ENCODE results near the gene PRELID1. TPM values are rescaled to one million over a fixed set of nuclear protein-coding genes. Genes with fewer than 3 reads are reported as not detected.

PRELID1 gene
- total RNA-seq, 2 experiments from 2014 or later, result 33.1 to 35.0 TPM

DNA sequence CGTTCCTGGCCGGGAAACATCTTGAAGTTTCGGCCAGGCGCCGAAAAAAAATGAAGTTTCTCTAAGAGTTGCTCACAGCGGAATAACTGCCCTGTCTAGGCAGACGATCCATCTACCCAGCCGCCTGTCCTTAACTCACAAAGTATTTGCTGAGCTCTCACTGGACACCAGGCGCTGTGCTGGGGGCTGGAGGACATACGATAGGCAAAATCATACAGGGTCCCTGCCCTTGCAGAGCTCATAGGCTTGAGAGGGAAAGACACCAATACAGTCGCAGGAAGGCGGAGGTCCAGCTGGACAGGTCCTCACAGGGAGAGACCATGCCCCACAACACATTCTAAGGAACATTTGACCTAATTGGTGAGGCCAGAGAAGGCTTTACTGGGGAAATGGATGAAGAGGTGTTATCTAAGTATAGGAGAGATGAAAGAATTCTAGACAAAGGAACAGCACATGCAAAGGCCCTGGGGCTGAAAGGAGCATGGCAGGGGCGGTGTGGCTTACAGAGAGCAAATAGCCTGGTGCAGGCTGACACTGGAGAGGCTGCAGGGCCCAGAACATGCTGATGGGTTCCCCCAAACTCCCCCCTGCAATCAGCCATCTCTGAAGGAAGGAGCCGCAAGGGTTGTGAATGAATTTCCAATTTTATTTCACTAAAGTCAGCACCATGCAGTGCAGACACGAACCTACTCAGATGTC lies 10.1 kb downstream of the PRELID1 start:
- Histone ChIP-seq H3K4me1 (ENCODE audit: insufficient read depth, low read length) (peaks cover 51% of the 10 kb centered on the region), H3K4me3 (ENCODE audit: low read length) (no peak overlapping the region), H3K27ac (ENCODE audit: low read depth in 1 of 2, low read length in 2 of 2) (no peak overlapping the region), H3K36me3 (ENCODE audit: insufficient read depth, low read length) (peaks cover 2% of the 10 kb centered on the region), H3K9me3 (ENCODE audit: control insufficient read depth in 1 of 2, insufficient read depth in 1 of 2, low read length in 2 of 2) (no peaks in the 10 kb centered on the region), H3K27me3 (ENCODE audit: control insufficient read depth in 1 of 2, insufficient read depth in 2 of 2, low read length in 2 of 2) (peaks cover 0 to 3% of the 10 kb centered on the region in 2 experiments)
- H3K9me3 Mint-ChIP-seq, result no peaks in the 10 kb centered on the region
- ATAC-seq (ENCODE audit: poor library complexity) (no peak), DNase-seq (no peak)
- no peak overlapping the region for H3K4me3 Mint-ChIP-seq
- CTCF ChIA-PET, result interaction anchor here (1.2 to 1.6 kb wide), 2 partner anchors 76 to 77 kb away, joined by 4 read pairs; no protein-coding TSS in a partner anchor
- intact Hi-C loops (cut with DNase I, micrococcal nuclease), result loop anchor here (5.0 to 10.0 kb wide), 4 partner anchors 44 to 204 kb away; partner anchors contain the start of genes DDX41 (in 1 of the 2) and RGS14 (in 1 of the 2)
- H3K27me3 Mint-ChIP-seq, result peaks cover 6% of the 10 kb centered on the region
- POLR2A ChIA-PET, result interaction anchor here (1.2 to 1.5 kb wide), 2 partner anchors 10 to 89 kb away, joined by 4 read pairs; partner anchors contain the start of genes PRELID1 and RAB24
- TF ChIP-seq, protein P1, sequence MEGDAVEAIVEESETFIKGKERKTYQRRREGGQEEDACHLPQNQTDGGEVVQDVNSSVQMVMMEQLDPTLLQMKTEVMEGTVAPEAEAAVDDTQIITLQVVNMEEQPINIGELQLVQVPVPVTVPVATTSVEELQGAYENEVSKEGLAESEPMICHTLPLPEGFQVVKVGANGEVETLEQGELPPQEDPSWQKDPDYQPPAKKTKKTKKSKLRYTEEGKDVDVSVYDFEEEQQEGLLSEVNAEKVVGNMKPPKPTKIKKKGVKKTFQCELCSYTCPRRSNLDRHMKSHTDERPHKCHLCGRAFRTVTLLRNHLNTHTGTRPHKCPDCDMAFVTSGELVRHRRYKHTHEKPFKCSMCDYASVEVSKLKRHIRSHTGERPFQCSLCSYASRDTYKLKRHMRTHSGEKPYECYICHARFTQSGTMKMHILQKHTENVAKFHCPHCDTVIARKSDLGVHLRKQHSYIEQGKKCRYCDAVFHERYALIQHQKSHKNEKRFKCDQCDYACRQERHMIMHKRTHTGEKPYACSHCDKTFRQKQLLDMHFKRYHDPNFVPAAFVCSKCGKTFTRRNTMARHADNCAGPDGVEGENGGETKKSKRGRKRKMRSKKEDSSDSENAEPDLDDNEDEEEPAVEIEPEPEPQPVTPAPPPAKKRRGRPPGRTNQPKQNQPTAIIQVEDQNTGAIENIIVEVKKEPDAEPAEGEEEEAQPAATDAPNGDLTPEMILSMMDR (IDR thresholded peaks at IDR 0.05), result no peak
- H3K36me3 Mint-ChIP-seq (ENCODE audit: low read depth), result peaks cover 4% of the 10 kb centered on the region
- peaks cover 45% of the 10 kb centered on the region for H3K4me1 Mint-ChIP-seq (ENCODE audit: low read depth)
- no peak overlapping the region for H3K27ac Mint-ChIP-seq

DNA sequence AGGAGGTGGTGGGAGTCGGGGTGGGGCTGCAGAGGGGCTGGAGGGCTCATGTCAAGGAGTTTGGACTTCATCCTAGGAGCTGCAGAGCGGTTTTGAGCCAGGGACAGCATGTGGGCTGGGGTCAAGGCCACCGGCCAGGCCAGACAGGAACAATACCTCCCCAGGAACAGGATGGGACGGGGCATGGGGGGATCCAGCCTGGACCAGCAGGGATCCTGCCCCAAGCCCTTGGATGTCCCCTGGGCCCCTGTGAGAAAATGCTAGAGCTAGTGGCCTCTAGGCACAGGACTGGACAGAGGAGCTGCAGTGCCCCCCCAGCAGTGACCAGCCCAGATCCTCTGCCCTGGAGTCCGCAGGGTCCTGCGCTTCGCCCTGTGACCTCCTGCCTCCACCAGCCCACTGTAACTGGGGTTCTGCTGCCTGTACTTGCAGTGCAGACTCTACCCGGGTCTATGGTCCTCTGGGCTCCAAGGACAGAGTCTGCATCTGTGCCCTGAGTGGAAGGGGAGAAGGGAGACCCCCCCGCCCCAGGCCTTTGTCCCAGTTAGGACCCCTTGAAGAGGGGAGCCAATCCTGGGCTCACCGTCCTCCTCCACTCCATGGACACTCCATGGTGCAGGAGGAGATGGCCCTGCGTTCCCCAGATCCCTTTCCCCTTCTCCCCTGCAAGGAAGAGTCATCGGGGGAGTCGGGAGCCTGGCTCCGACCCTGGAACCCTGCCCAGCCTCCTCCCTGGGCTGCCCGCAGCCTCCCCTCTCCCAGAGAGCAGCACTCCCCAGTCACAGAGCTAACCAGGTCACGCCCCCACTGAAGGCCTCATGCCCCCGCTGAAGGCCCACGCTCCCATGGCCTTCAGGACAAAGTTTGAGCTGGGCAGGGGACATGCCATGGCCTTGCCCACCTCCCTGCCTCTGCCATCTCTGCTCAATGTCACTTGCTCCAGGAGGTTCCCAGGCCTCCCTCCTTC lies 11.1 kb downstream of the PRELID1 start:
- peaks cover 9% of the 10 kb centered on the region for H3K36me3 Mint-ChIP-seq (ENCODE audit: low read depth)
- peaks cover 6% of the 10 kb centered on the region for H3K27me3 Mint-ChIP-seq
- ChIA-PET CTCF (interaction anchor here (1.1 kb wide), 1 partner anchor 141 kb away, joined by 3 read pairs; no protein-coding TSS in a partner anchor), POLR2A (no interaction called here)
- no peak for ATAC-seq (ENCODE audit: poor library complexity)
- H3K36me3 ChIP-seq (ENCODE audit: insufficient read depth, low read length), result peaks cover 2% of the 10 kb centered on the region
- H3K27me3 ChIP-seq (ENCODE audit: control insufficient read depth in 1 of 2, insufficient read depth in 2 of 2, low read length in 2 of 2), result peaks cover 0 to 3% of the 10 kb centered on the region in 2 experiments
- intact Hi-C loops (cut with DNase I, micrococcal nuclease), result loop anchor here (5.0 to 10.0 kb wide), 5 partner anchors 43 to 203 kb away; partner anchors contain the start of genes DDX41 (in 1 of the 2) and RGS14 (in 1 of the 2)
- DNase-seq, result no peak
- no peak overlapping the region for H3K4me3 ChIP-seq (ENCODE audit: low read length)
- TF ChIP-seq, protein P1 (IDR thresholded peaks at IDR 0.05), result no peak
- H3K4me1 Mint-ChIP-seq (ENCODE audit: low read depth), result peaks cover 43% of the 10 kb centered on the region
- H3K4me1 ChIP-seq (ENCODE audit: insufficient read depth, low read length), result peaks cover 43% of the 10 kb centered on the region
- no peaks in the 10 kb centered on the region for H3K9me3 Mint-ChIP-seq
- no peaks in the 10 kb centered on the region for H3K9me3 ChIP-seq (ENCODE audit: control insufficient read depth in 1 of 2, insufficient read depth in 1 of 2, low read length in 2 of 2)
- no peak overlapping the region for H3K27ac Mint-ChIP-seq
- H3K27ac ChIP-seq (ENCODE audit: low read depth in 1 of 2, low read length in 2 of 2), result no peak overlapping the region
- H3K4me3 Mint-ChIP-seq, result no peak overlapping the region

DNA sequence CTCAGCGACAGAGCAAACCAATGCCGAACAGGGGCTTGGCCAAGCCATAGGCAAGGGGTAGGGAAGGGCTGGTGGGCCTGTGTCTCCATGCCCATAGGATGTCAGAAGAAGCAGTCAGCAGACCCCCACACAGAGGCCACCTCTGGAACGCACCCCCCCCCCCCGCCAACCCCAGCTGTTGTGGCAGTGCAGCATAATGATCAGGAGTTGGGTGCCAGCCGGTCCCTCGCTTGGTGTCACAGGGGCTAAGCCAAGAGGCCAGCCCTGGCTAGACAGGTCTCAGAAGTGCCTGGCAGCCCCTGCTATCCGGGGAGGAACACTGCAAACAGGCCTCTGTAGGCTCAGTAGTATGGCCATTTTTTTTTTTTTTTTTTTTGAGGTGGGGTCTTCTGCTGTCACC lies 11.8 kb downstream of the PRELID1 start:
- TF ChIP-seq, protein P1 (IDR thresholded peaks at IDR 0.05), result no peak
- ATAC-seq (ENCODE audit: poor library complexity) (no peak), DNase-seq (no peak)
- Mint-ChIP-seq H3K27me3 (peaks cover 6% of the 10 kb centered on the region), H3K9me3 (no peaks in the 10 kb centered on the region), H3K36me3 (ENCODE audit: low read depth) (peaks cover 11% of the 10 kb centered on the region), H3K4me1 (ENCODE audit: low read depth) (peaks cover 46% of the 10 kb centered on the region), H3K27ac (no peak overlapping the region), H3K4me3 (no peak overlapping the region)
- Histone ChIP-seq H3K27ac (ENCODE audit: low read depth in 1 of 2, low read length in 2 of 2) (no peak overlapping the region), H3K36me3 (ENCODE audit: insufficient read depth, low read length) (peaks cover 2% of the 10 kb centered on the region), H3K27me3 (ENCODE audit: control insufficient read depth in 1 of 2, insufficient read depth in 2 of 2, low read length in 2 of 2) (peaks cover 0 to under 1% of the 10 kb centered on the region in 2 experiments), H3K9me3 (ENCODE audit: control insufficient read depth in 1 of 2, insufficient read depth in 1 of 2, low read length in 2 of 2) (peaks cover 0 to 4% of the 10 kb centered on the region in 2 experiments), H3K4me3 (ENCODE audit: low read length) (no peak overlapping the region), H3K4me1 (ENCODE audit: insufficient read depth, low read length) (peaks cover 42% of the 10 kb centered on the region)
- POLR2A ChIA-PET, result no interaction called here
- intact Hi-C loops (cut with DNase I, micrococcal nuclease), result loop anchor here in 1 of 2 experiments (5.0 to 10.0 kb wide), 2 partner anchors 142 to 201 kb away; no protein-coding TSS in a partner anchor
- CTCF ChIA-PET, result interaction anchor here (1.1 to 1.5 kb wide), 2 partner anchors 12 to 140 kb away, joined by 3 to 4 read pairs; partner anchors contain the start of genes PRELID1 and RAB24
